K562 (cell line): ENCODE results near the gene CEACAM21. TPM values are rescaled to one million over a fixed set of nuclear protein-coding genes. Genes with fewer than 3 reads are reported as not detected.

Experiments used
- ATAC-seq: fragments of 200-7000 bp; cut with Tn5 transposase; 3 replicates; pipeline ENCODE4 v1.9.1; 2020; ENCODE audit warnings: moderate library complexity
- BruUV-seq: library from RNA; stranded (reverse); fragments of 400-500 nt; replicated peaks from 2 replicates; lab custom pipeline; 2021; lab: Mats Ljungman, UMichigan
- CTCF ChIA-PET: fragments of 300-600 bp; formaldehyde crosslinking; extraction: SDS; loops from one replicate; lab custom pipeline; 2021; ENCODE audit warnings: low intra/inter-chr PET ratio; lab: Yijun Ruan, JAX
- POLR2A ChIA-PET: fragments of 300-600, 350-650 bp; sonication (Branson Sonifier 250); formaldehyde crosslinking; extraction: SDS; loops from one replicate; lab custom pipeline; 2021; ENCODE audit warnings: antibody characterized with exemption, inconsistent platforms; lab: Yijun Ruan, JAX
- DNase-seq, 4 experiments: peaks; one replicate each; pipeline versions ENCODE4 v3.0.0 to v3.0.0-alpha.2; 2011 to 2018; ENCODE audit warnings: low spot score in 3 of 4, mixed read lengths in 3 of 4; ENCODE audit errors: extremely low read depth in 1 of 4
- FAIRE-seq: peaks from 2 replicates; lab custom pipeline; 2011; peaks lifted over from hg19 to GRCh38; lab: Jason Lieb, UNC
- H2AFZ ChIP-seq: 2 replicates; pipeline ENCODE4 v1.6.0; 2011; ENCODE audit warnings: low read depth, low read length, control low read depth, inconsistent platforms
- H3K27ac ChIP-seq: fragments of 200-600 bp; 3 replicates; pipeline ENCODE4 v1.8.0; 2011; ENCODE audit warnings: low read depth, mild to moderate bottlenecking, control low read depth, inconsistent platforms, low read length, moderate library complexity, mixed read lengths; ENCODE audit errors: extremely low read depth
- H3K27me3 ChIP-seq, 2 experiments: fragments of 300-600 bp in 1 of 2; 2 replicates in 1 of 2; 3 replicates in 1 of 2; pipeline versions ENCODE4 v1.6.0 to v1.8.0; 2011; ENCODE audit warnings: inconsistent platforms in 2 of 2, low read length in 2 of 2, mild to moderate bottlenecking in 1 of 2, mixed read lengths in 1 of 2, moderate library complexity in 1 of 2; ENCODE audit not compliant: control insufficient read depth in 2 of 2, insufficient read depth in 2 of 2
- H3K36me3 ChIP-seq: fragments of 300-600 bp; 3 replicates; pipeline ENCODE4 v1.8.0; 2011; ENCODE audit warnings: mild to moderate bottlenecking, low read length, inconsistent platforms; ENCODE audit not compliant: control insufficient read depth, insufficient read depth
- H3K4me1 ChIP-seq, 2 experiments: fragments of 200-600 bp in 1 of 2; replicated peaks in 1 of 2; 2 replicates in 1 of 2; 3 replicates in 1 of 2; pipeline versions ENCODE4 v1.5.1 to v1.8.0; 2011; ENCODE audit warnings: inconsistent platforms in 2 of 2, low read length in 2 of 2, mild to moderate bottlenecking in 1 of 2, mixed read lengths in 1 of 2, moderate library complexity in 1 of 2; ENCODE audit not compliant: control insufficient read depth in 2 of 2, insufficient read depth in 2 of 2
- H3K4me2 ChIP-seq: 2 replicates; pipeline ENCODE4 v1.6.1; 2011; ENCODE audit warnings: low read length, control low read depth, inconsistent platforms, mixed read lengths; ENCODE audit not compliant: insufficient read depth
- H3K4me3 ChIP-seq: fragments of 200-600 bp; sonication (generic), shearing (Covaris generic); 2 replicates; pipeline ENCODE4 v1.5.1; 2016; ENCODE audit warnings: control low read depth, inconsistent platforms
- H3K79me2 ChIP-seq: fragments of 200-600 bp; 3 replicates; pipeline ENCODE4 v1.8.0; 2011; ENCODE audit warnings: low read length, inconsistent platforms; ENCODE audit not compliant: control insufficient read depth, insufficient read depth
- H3K9ac ChIP-seq, 2 experiments: 2 replicates each; pipeline versions ENCODE4 v1.6.0 to v1.6.1; 2011; ENCODE audit warnings: low read depth in 2 of 2, low read length in 2 of 2, control low read depth in 1 of 2, inconsistent platforms in 1 of 2, mild to moderate bottlenecking in 1 of 2, mixed read lengths in 1 of 2; ENCODE audit not compliant: insufficient read depth in 1 of 2
- H3K9me1 ChIP-seq: one replicate; pipeline ENCODE4 v1.6.0; 2011; ENCODE audit warnings: inconsistent platforms, mild to moderate bottlenecking, low read length, moderate library complexity; ENCODE audit not compliant: control insufficient read depth, insufficient read depth
- H3K9me3 ChIP-seq: replicated peaks from 2 replicates; pipeline ENCODE4 v1.5.1; 2011; ENCODE audit warnings: low read depth, low read length, inconsistent platforms; ENCODE audit not compliant: control insufficient read depth, insufficient read depth
- H4K20me1 ChIP-seq: replicated peaks from 2 replicates; pipeline ENCODE4 v1.6.1; 2011; ENCODE audit warnings: low read length, inconsistent platforms, mixed read lengths; ENCODE audit not compliant: control insufficient read depth, insufficient read depth
- ADNP ChIP-seq: fragments of 200-800 bp; sonication (Bioruptor generic); IDR thresholded peaks from 2 replicates; pipeline ENCODE4 v1.6.1; 2016; ENCODE audit warnings: missing genetic modification characterization, missing compliant biosample characterization
- BCOR ChIP-seq: fragments of 450-650 bp; IDR thresholded peaks from 2 replicates; pipeline ENCODE4 v1.6.1; 2016
- C11orf30 ChIP-seq: fragments of 450-650 bp; IDR thresholded peaks from 2 replicates; pipeline ENCODE4 v1.6.1; 2016; ENCODE audit warnings: low read depth, mild to moderate bottlenecking
- CC2D1A ChIP-seq: fragments of 450-650 bp; IDR thresholded peaks from 2 replicates; pipeline ENCODE4 v1.6.1; 2017; ENCODE audit warnings: mild to moderate bottlenecking
- FOXJ2 ChIP-seq: fragments of 200-800 bp; sonication (Bioruptor generic); IDR thresholded peaks from 2 replicates; pipeline ENCODE4 v1.6.1; 2016; ENCODE audit warnings: missing genetic modification characterization, missing compliant biosample characterization
- MED1 ChIP-seq: sonication (generic); formaldehyde crosslinking; IDR thresholded peaks from 2 replicates; pipeline ENCODE4 v1.8.1; 2023; ENCODE audit warnings: missing genetic modification reagents, borderline replicate concordance
- NFIX ChIP-seq: fragments of 250-450 bp; sonication (Bioruptor Pico); IDR thresholded peaks from 2 replicates; pipeline ENCODE4 v1.4.0; 2020; ENCODE audit warnings: low read depth, mild to moderate bottlenecking, moderate library complexity
- POLR2AphosphoS2 ChIP-seq: IDR thresholded peaks from 2 replicates; pipeline ENCODE4 v1.6.1; 2012; ENCODE audit warnings: low read length, improper control_type of control experiment
- RHOXF2B ChIP-seq: fragments of 250-450 bp; sonication (Bioruptor Pico); conservative IDR thresholded peaks from 2 replicates; pipeline ENCODE4 v1.5.1; 2021
- RREB1 ChIP-seq: fragments of 250-450 bp; sonication (Bioruptor Pico); IDR thresholded peaks from 2 replicates; pipeline ENCODE4 v1.4.0; 2020
- SIN3A ChIP-seq, 2 experiments: fragments of 150-350 bp in 1 of 2; IDR thresholded peaks; 2 replicates each; pipeline ENCODE4 v1.6.1; 2011 to 2016; ENCODE audit warnings: borderline replicate concordance in 2 of 2, low read depth in 2 of 2, low read length in 2 of 2, mild to moderate bottlenecking in 2 of 2, moderate library complexity in 2 of 2; ENCODE audit not compliant: control insufficient read depth in 1 of 2
- TAF1 ChIP-seq: IDR thresholded peaks from 2 replicates; pipeline ENCODE4 v1.6.1; 2011; ENCODE audit warnings: mild to moderate bottlenecking, low read length, moderate library complexity; ENCODE audit not compliant: insufficient read depth, control insufficient read depth, severe bottlenecking; ENCODE audit errors: extremely low read depth
- ZNF277 ChIP-seq: fragments of 250-450 bp; sonication (Bioruptor Pico); IDR thresholded peaks from 2 replicates; pipeline ENCODE4 v1.8.0; 2022; ENCODE audit warnings: inconsistent platforms, mild to moderate bottlenecking, moderate library complexity, borderline replicate concordance
- ZNF445 ChIP-seq: fragments of 250-450 bp; sonication (Bioruptor Pico); IDR thresholded peaks from 2 replicates; pipeline ENCODE4 v1.4.0; 2020; ENCODE audit warnings: low read depth, mild to moderate bottlenecking, moderate library complexity
- ZNF583 ChIP-seq: fragments of 250-450 bp; sonication (Bioruptor Pico); IDR thresholded peaks from 2 replicates; pipeline ENCODE4 v1.4.0; 2020
- WGBS: fragments of 100-300 bp; shearing (Covaris generic); methylation state at CpG from one replicate; pipeline ENCODE4 v1.1.6; 2016; ENCODE audit warnings: low coverage, mixed read lengths; ENCODE audit not compliant: insufficient coverage; ENCODE audit errors: missing lambda C conversion rate; 5-methylcytosine and 5-hydroxymethylcytosine counted together
- in situ Hi-C: fragments of 300-500 bp; cut with MboI; formaldehyde crosslinking; loops from 4 replicates; pipeline ENCODE4 v1.15.0; 2018; ENCODE audit warnings: inconsistent platforms, mixed read lengths
- intact Hi-C: fragments of 100-400 bp; cut with micrococcal nuclease; formaldehyde crosslinking; loops from 2 replicates; pipeline ENCODE4 v1.14.2; 2022
- polyA plus RNA-seq, 8 experiments: library from polyadenylated mRNA; depleted of rRNA in 4 of 8; stranded (reverse) in 5 of 8; unstranded in 3 of 8; fragments of >200 nt; fragmentation: Nextera tagmentation in 2 of 8; fragmentation: Illumina TruSeq in 1 of 8; extraction: Ambion mirVana in 2 of 8; extraction: Trizol in 1 of 8; gene quantifications; 2 replicates each; pipeline versions ENCODE4 v1.2.1 to v1.2.3, GENCODE V29; 2011 to 2014; ENCODE audit warnings: inconsistent platforms in 1 of 8, missing spikeins in 1 of 8
- total RNA-seq, 7 experiments: library from RNA; depleted of rRNA in 6 of 7; stranded (reverse); fragments of >200 nt in 6 of 7; fragmentation: Illumina TruSeq in 2 of 7; extraction: Trizol in 2 of 7; gene quantifications; 2 replicates each; pipeline versions ENCODE4 v1.2.1 to v1.2.3, GENCODE V29; 2011 to 2021; ENCODE audit warnings: low replicate concordance in 1 of 7
- TF ChIP-seq, protein P1 (sequence below): fragments of 450-650 bp; IDR thresholded peaks from 2 replicates; pipeline ENCODE4 v1.6.1; 2016; ENCODE audit warnings: low read depth, mild to moderate bottlenecking, moderate library complexity

The CEACAM21 gene
- total and polyA plus RNA-seq, 9 of the 15 experiments (the other 6 are each of a cell fraction or from before 2014, with no cell fraction given), result 0.06 to 0.40 (median 0.18) TPM; not detected in 1

- FAIRE-seq (no peak), DNase-seq (no peak), ATAC-seq (no peak)
- Histone ChIP-seq H3K9ac (no peak overlapping the region), H3K4me2 (no peak overlapping the region), H4K20me1 (no peaks in the 10 kb centered on the region), H3K9me3 (no peaks in the 10 kb centered on the region), H3K79me2 (no peaks in the 10 kb centered on the region), H2AFZ (no peak overlapping the region), H3K27me3 (no peaks in the 10 kb centered on the region), H3K27ac (no peak overlapping the region), H3K9me1 (no peaks in the 10 kb centered on the region), H3K4me1 (no peaks in the 10 kb centered on the region), H3K36me3 (no peaks in the 10 kb centered on the region), H3K4me3 (no peak overlapping the region)
- in situ Hi-C loops (no loop called here), intact Hi-C loops (no loop called here)
- POLR2A ChIA-PET, result no interaction called here
- no TSS peak for BruUV-seq
- 0% methylated on average over 5 of the region's 5 CpGs for whole genome bisulfite sequencing
- CTCF ChIA-PET, result no interaction called here
- TF ChIP-seq ZNF445 (CRISPR knock-in tag) (no peak), RHOXF2B (CRISPR knock-in tag) (no peak), ZNF583 (CRISPR knock-in tag) (no peak), ADNP (tag) (no peak), CC2D1A (no peak), BCOR (no peak), RREB1 (CRISPR knock-in tag) (no peak), FOXJ2 (no peak), NFIX (CRISPR knock-in tag) (no peak), ZNF277 (CRISPR knock-in tag) (no peak), TAF1 (no peak), POLR2AphosphoS2 (no peak), SIN3A (IDR thresholded peaks at IDR 0.05; ENCODE audit: borderline replicate concordance in 2 of 2, control insufficient read depth in 1 of 2, low read depth in 2 of 2, low read length in 2 of 2) (no peak), C11orf30 (no peak), MED1 (CRISPR knock-in tag) (no peak)
- TF ChIP-seq, protein P1, sequence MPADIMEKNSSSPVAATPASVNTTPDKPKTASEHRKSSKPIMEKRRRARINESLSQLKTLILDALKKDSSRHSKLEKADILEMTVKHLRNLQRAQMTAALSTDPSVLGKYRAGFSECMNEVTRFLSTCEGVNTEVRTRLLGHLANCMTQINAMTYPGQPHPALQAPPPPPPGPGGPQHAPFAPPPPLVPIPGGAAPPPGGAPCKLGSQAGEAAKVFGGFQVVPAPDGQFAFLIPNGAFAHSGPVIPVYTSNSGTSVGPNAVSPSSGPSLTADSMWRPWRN, result no peak
Observed at GRCh38 chr19:41591951-41592562, 16.1 kb downstream of the CEACAM21 start.
